HepG2 (cell line): ENCODE measurements around the gene LRIG1. TPM values are rescaled to one million over a fixed set of nuclear protein-coding genes. Genes with fewer than 3 reads are reported as not detected.
A peak's percentile ranks its signal among the peaks of the same experiment; 100 is the strongest.

Experiments used
- DRAP1 ChIP-seq: IDR thresholded peaks from 2 replicates; pipeline ENCODE4 v1.6.1; 2016; ENCODE audit warnings: missing genetic modification reagents, missing compliant biosample characterization
- FIP1L1 ChIP-seq: fragments of 200-400 bp; formaldehyde crosslinking; IDR thresholded peaks from 2 replicates; pipeline ENCODE4 v1.6.1; 2018; ENCODE audit warnings: low read depth, mild to moderate bottlenecking, low read length, moderate library complexity, borderline replicate concordance; ENCODE audit not compliant: insufficient read depth
- FOSL1 ChIP-seq: sonication (generic); formaldehyde crosslinking; IDR thresholded peaks from 2 replicates; pipeline ENCODE4 v1.9.0; 2021; ENCODE audit warnings: missing genetic modification reagents, borderline replicate concordance
- HIC2 ChIP-seq: sonication (generic); formaldehyde crosslinking; IDR thresholded peaks from 2 replicates; pipeline ENCODE4 v1.9.0; 2022; ENCODE audit warnings: low read depth, missing genetic modification reagents
- HNF1B ChIP-seq: sonication (generic); formaldehyde crosslinking; IDR thresholded peaks from 2 replicates; pipeline ENCODE4 v1.5.1; 2020; ENCODE audit warnings: mild to moderate bottlenecking, moderate library complexity, missing genetic modification reagents
- MLLT10 ChIP-seq: sonication (generic); formaldehyde crosslinking; IDR thresholded peaks from 2 replicates; pipeline ENCODE4 v1.4.0; 2020; ENCODE audit warnings: missing genetic modification reagents
- NR2F6 ChIP-seq, 2 experiments: IDR thresholded peaks; 2 replicates each; pipeline ENCODE4 v1.6.1; 2016; ENCODE audit warnings: antibody characterized with exemption in 1 of 2, mild to moderate bottlenecking in 1 of 2
- PHF21A ChIP-seq: sonication (generic); formaldehyde crosslinking; IDR thresholded peaks from 2 replicates; pipeline ENCODE4 v1.5.0; 2020; ENCODE audit warnings: mild to moderate bottlenecking, missing genetic modification reagents
- SKI ChIP-seq: fragments of 450-650 bp; IDR thresholded peaks from one replicate; pipeline ENCODE4 v1.6.1; 2018; ENCODE audit warnings: mild to moderate bottlenecking; ENCODE audit not compliant: partially characterized antibody
- SMAD1 ChIP-seq: sonication (generic); formaldehyde crosslinking; IDR thresholded peaks from 2 replicates; pipeline ENCODE4 v1.4.0; 2020; ENCODE audit warnings: missing genetic modification reagents, low read depth, mild to moderate bottlenecking, borderline replicate concordance
- SMAD3 ChIP-seq: sonication (generic); formaldehyde crosslinking; IDR thresholded peaks from 2 replicates; pipeline ENCODE4 v1.4.0; 2020; ENCODE audit warnings: missing genetic modification reagents
- THYN1 ChIP-seq: sonication (generic); formaldehyde crosslinking; IDR thresholded peaks from 2 replicates; pipeline ENCODE4 v1.8.1; 2023; ENCODE audit warnings: low read depth, mild to moderate bottlenecking, moderate library complexity, missing genetic modification reagents, borderline replicate concordance
- ZIK1 ChIP-seq: sonication (generic); formaldehyde crosslinking; IDR thresholded peaks from 2 replicates; pipeline ENCODE4 v1.5.0; 2020; ENCODE audit warnings: mild to moderate bottlenecking, low read depth, missing genetic modification reagents, borderline replicate concordance
- ZNF121 ChIP-seq: sonication (generic); formaldehyde crosslinking; IDR thresholded peaks from 2 replicates; pipeline ENCODE4 v1.5.0; 2020; ENCODE audit warnings: mild to moderate bottlenecking, missing genetic modification reagents
- ZNF24 ChIP-seq: fragments of 450-650 bp; IDR thresholded peaks from 2 replicates; pipeline ENCODE4 v1.6.1; 2017; ENCODE audit warnings: antibody characterized with exemption, mild to moderate bottlenecking
- ZNF275 ChIP-seq: sonication (generic); formaldehyde crosslinking; IDR thresholded peaks from 2 replicates; pipeline ENCODE4 v1.8.0; 2022; ENCODE audit warnings: missing genetic modification reagents, mild to moderate bottlenecking, inconsistent platforms, borderline replicate concordance
- ZSCAN5A ChIP-seq: sonication (generic); formaldehyde crosslinking; IDR thresholded peaks from 2 replicates; pipeline ENCODE4 v1.8.0; 2022; ENCODE audit warnings: mild to moderate bottlenecking, missing genetic modification reagents, borderline replicate concordance
- polyA plus RNA-seq, 8 experiments: library from polyadenylated mRNA; depleted of rRNA in 3 of 8; stranded (reverse) in 7 of 8; unstranded in 1 of 8; fragments of >200 nt; fragmentation: Illumina TruSeq in 4 of 8; extraction: Trizol in 4 of 8; gene quantifications; 2 replicates each; pipeline versions ENCODE4 v1.2.1 to v1.2.3, GENCODE V29; 2011 to 2016; ENCODE audit warnings: low read depth in 4 of 8, missing spikeins in 1 of 8, mixed read lengths in 1 of 8; ENCODE audit not compliant: insufficient read depth in 1 of 8
- total RNA-seq, 5 experiments: library from RNA; depleted of rRNA; stranded (reverse); fragments of >200 nt; fragmentation: Illumina TruSeq; extraction: Trizol; gene quantifications; 2 replicates each; pipeline ENCODE4 v1.2.3, GENCODE V29; 2016; ENCODE audit warnings: low read depth in 1 of 5
- TF ChIP-seq, protein P1 (sequence below): sonication (generic); formaldehyde crosslinking; IDR thresholded peaks from 2 replicates; pipeline ENCODE4 v1.4.0; 2020; ENCODE audit warnings: mild to moderate bottlenecking, missing genetic modification reagents, borderline replicate concordance
- TF ChIP-seq, protein P2 (sequence below): sonication (generic); formaldehyde crosslinking; IDR thresholded peaks from 2 replicates; pipeline ENCODE4 v1.5.0; 2020; ENCODE audit warnings: missing genetic modification reagents

Gene LRIG1
- total and polyA plus RNA-seq, 2 of the 13 experiments (the other 11 are each of a cell fraction or from before 2014, with no cell fraction given), result 17.8 to 24.8 TPM

- TF ChIP-seq, protein P1, sequence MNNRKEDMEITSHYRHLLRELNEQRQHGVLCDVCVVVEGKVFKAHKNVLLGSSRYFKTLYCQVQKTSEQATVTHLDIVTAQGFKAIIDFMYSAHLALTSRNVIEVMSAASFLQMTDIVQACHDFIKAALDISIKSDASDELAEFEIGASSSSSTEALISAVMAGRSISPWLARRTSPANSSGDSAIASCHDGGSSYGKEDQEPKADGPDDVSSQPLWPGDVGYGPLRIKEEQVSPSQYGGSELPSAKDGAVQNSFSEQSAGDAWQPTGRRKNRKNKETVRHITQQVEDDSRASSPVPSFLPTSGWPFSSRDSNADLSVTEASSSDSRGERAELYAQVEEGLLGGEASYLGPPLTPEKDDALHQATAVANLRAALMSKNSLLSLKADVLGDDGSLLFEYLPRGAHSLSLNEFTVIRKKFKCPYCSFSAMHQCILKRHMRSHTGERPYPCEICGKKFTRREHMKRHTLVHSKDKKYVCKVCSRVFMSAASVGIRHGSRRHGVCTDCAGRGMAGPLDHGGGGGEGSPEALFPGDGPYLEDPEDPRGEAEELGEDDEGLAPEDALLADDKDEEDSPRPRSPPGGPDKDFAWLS (CRISPR knock-in tag), result no peak
- no peak for TF ChIP-seq SKI
- no peak for TF ChIP-seq HIC2 (CRISPR knock-in tag)
- TF ChIP-seq THYN1 (CRISPR knock-in tag), result no peak
- peak; percentile 69 for TF ChIP-seq DRAP1 (CRISPR knock-in tag)
- TF ChIP-seq NR2F6 (IDR thresholded peaks at IDR 0.05), result peak; percentile 68
- TF ChIP-seq NR2F6 (CRISPR knock-in tag; IDR thresholded peaks at IDR 0.05), result peak; percentile 72
- no peak for TF ChIP-seq ZNF24
- peak; percentile 59; the same call in 1 of the 2 replicates for TF ChIP-seq SMAD3 (CRISPR knock-in tag)
- no peak for TF ChIP-seq ZSCAN5A (CRISPR knock-in tag)
- no peak for TF ChIP-seq ZNF121 (CRISPR knock-in tag)
- TF ChIP-seq FOSL1 (CRISPR knock-in tag), result peak; percentile 26; the same call in 1 of the 2 replicates
- TF ChIP-seq FIP1L1, result no peak
- no peak for TF ChIP-seq ZIK1
- TF ChIP-seq PHF21A (CRISPR knock-in tag), result peak; percentile 81
- TF ChIP-seq ZNF275, result no peak
- TF ChIP-seq, protein P2, sequence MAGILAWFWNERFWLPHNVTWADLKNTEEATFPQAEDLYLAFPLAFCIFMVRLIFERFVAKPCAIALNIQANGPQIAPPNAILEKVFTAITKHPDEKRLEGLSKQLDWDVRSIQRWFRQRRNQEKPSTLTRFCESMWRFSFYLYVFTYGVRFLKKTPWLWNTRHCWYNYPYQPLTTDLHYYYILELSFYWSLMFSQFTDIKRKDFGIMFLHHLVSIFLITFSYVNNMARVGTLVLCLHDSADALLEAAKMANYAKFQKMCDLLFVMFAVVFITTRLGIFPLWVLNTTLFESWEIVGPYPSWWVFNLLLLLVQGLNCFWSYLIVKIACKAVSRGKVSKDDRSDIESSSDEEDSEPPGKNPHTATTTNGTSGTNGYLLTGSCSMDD (CRISPR knock-in tag), result no peak
- TF ChIP-seq SMAD1 (CRISPR knock-in tag), result no peak
- TF ChIP-seq HNF1B (CRISPR knock-in tag), result peak; percentile 43; the same call in 1 of the 2 replicates
- TF ChIP-seq MLLT10, result no peak
Observed at GRCh38 chr3:66463054-66463631, 37.7 kb downstream of the LRIG1 start (continued).
